Liver (tissue), 9 donors: Measurements from ENCODE around the gene LRRK1. TPM values are rescaled to one million over a fixed set of nuclear protein-coding genes. Genes with fewer than 3 reads are reported as not detected.

Experiments used
- DNase-seq: peaks from one replicate; pipeline ENCODE4 v3.0.0-alpha.2; 2017; ENCODE audit warnings: low spot score
- H3K27ac ChIP-seq, 2 donors: one replicate each; pipeline ENCODE4 v1.7.0; 2013; ENCODE audit warnings: inconsistent platforms in 2 of 2, low read length in 2 of 2, control low read depth in 1 of 2, low read depth in 1 of 2, mild to moderate bottlenecking in 1 of 2
- H3K27me3 ChIP-seq, 4 donors: one replicate each; pipeline versions ENCODE4 v1.6.1 to v1.7.0; 2013; ENCODE audit warnings: low read length in 3 of 4, inconsistent platforms in 1 of 4, mild to moderate bottlenecking in 1 of 4, moderate library complexity in 1 of 4; ENCODE audit not compliant: control insufficient read depth in 4 of 4, insufficient read depth in 4 of 4
- H3K36me3 ChIP-seq, 4 donors: one replicate each; pipeline versions ENCODE4 v1.6.1 to v1.7.0; 2013; ENCODE audit warnings: low read length in 3 of 4, mild to moderate bottlenecking in 3 of 4, low read depth in 1 of 4, moderate library complexity in 1 of 4; ENCODE audit not compliant: control insufficient read depth in 4 of 4, insufficient read depth in 3 of 4
- H3K4me1 ChIP-seq, 4 donors: one replicate each; pipeline versions ENCODE4 v1.6.1 to v1.7.0; 2013; ENCODE audit warnings: low read length in 3 of 4, mild to moderate bottlenecking in 3 of 4, moderate library complexity in 1 of 4; ENCODE audit not compliant: control insufficient read depth in 4 of 4, insufficient read depth in 4 of 4
- H3K4me3 ChIP-seq, 3 donors: one replicate each; pipeline versions ENCODE4 v1.6.1 to v1.7.0; 2013; ENCODE audit warnings: low read length in 3 of 3, control low read depth in 1 of 3, low read depth in 1 of 3, mild to moderate bottlenecking in 1 of 3
- H3K9ac ChIP-seq, 2 donors: one replicate each; pipeline ENCODE4 v1.7.0; 2013; ENCODE audit warnings: low read length in 2 of 2, mild to moderate bottlenecking in 2 of 2, moderate library complexity in 2 of 2, control low read depth in 1 of 2, low read depth in 1 of 2
- H3K9me3 ChIP-seq, 4 donors: one replicate each; pipeline versions ENCODE4 v1.6.1 to v1.7.0; 2013; ENCODE audit warnings: low read length in 3 of 4; ENCODE audit not compliant: control insufficient read depth in 4 of 4
- CTCF ChIP-seq: fragments of 150-350 bp; IDR thresholded peaks from 2 replicates; pipeline ENCODE4 v1.5.1; 2017; ENCODE audit warnings: improper control_type of control experiment, low read depth, low read length; ENCODE audit not compliant: missing input control
- EGR1 ChIP-seq, 2 donors: IDR thresholded peaks; 2 replicates each; pipeline ENCODE4 v1.6.1; 2016 to 2018; ENCODE audit warnings: antibody characterized with exemption in 2 of 2, low read depth in 2 of 2
- FOXA1 ChIP-seq: IDR thresholded peaks from 2 replicates; pipeline ENCODE4 v1.6.1; 2016; ENCODE audit warnings: antibody characterized with exemption
- FOXA2 ChIP-seq: IDR thresholded peaks from 2 replicates; pipeline ENCODE4 v1.6.1; 2016; ENCODE audit warnings: antibody characterized with exemption
- GABPA ChIP-seq, 2 donors: IDR thresholded peaks in 1 of 2; conservative IDR thresholded peaks in 1 of 2; 2 replicates each; pipeline ENCODE4 v1.6.1; 2016; ENCODE audit warnings: antibody characterized with exemption in 2 of 2, mild to moderate bottlenecking in 1 of 2, moderate library complexity in 1 of 2
- HNF4A ChIP-seq, 2 donors: conservative IDR thresholded peaks; 2 replicates each; pipeline ENCODE4 v1.6.1; 2016; ENCODE audit warnings: antibody characterized with exemption in 2 of 2, mild to moderate bottlenecking in 2 of 2
- HNF4G ChIP-seq: IDR thresholded peaks from 2 replicates; pipeline ENCODE4 v1.6.1; 2016; ENCODE audit warnings: antibody characterized with exemption
- MAX ChIP-seq: IDR thresholded peaks from 2 replicates; pipeline ENCODE4 v1.6.1; 2016; ENCODE audit warnings: antibody characterized with exemption
- NR2F2 ChIP-seq: IDR thresholded peaks from 2 replicates; pipeline ENCODE4 v1.6.1; 2016; ENCODE audit warnings: antibody characterized with exemption
- RAD21 ChIP-seq, 2 donors: IDR thresholded peaks; 2 replicates each; pipeline ENCODE4 v1.6.1; 2016; ENCODE audit warnings: antibody characterized with exemption in 2 of 2, mild to moderate bottlenecking in 2 of 2
- REST ChIP-seq: IDR thresholded peaks from 2 replicates; pipeline ENCODE4 v1.6.1; 2016; ENCODE audit warnings: antibody characterized with exemption, mild to moderate bottlenecking
- RXRA ChIP-seq, 2 donors: IDR thresholded peaks; 2 replicates each; pipeline ENCODE4 v1.6.1; 2017 to 2018; ENCODE audit warnings: antibody characterized with exemption in 2 of 2, mild to moderate bottlenecking in 1 of 2
- SP1 ChIP-seq: IDR thresholded peaks from 2 replicates; pipeline ENCODE4 v1.6.1; 2018; ENCODE audit warnings: antibody characterized with exemption, mild to moderate bottlenecking
- TAF1 ChIP-seq: conservative IDR thresholded peaks from 2 replicates; pipeline ENCODE4 v1.6.1; 2016; ENCODE audit warnings: antibody characterized with exemption, mild to moderate bottlenecking
- WGBS: extraction: QIAGEN DNeasy Blood & Tissue Kit; methylation state at CpG from one replicate; pipeline ENCODE4 v1.1.7; 2013; 5-methylcytosine and 5-hydroxymethylcytosine counted together
- polyA plus RNA-seq, 2 donors: library from polyadenylated mRNA; stranded (reverse) in 1 of 2; unstranded in 1 of 2; fragments of 200-250 nt in 1 of 2; fragments of >200 nt in 1 of 2; fragmentation: Nextera tagmentation in 1 of 2; extraction: Ambion mirVana in 1 of 2; gene quantifications; one replicate each; pipeline versions ENCODE4 v1.2.1 to v1.2.3, GENCODE V29; 2013 to 2015
- total RNA-seq, 2 donors: library from RNA; depleted of rRNA; stranded (reverse); fragments of >200 nt; gene quantifications; one replicate each; pipeline ENCODE4 v1.2.3, GENCODE V29; 2014
- TF ChIP-seq, protein P1 (sequence below): IDR thresholded peaks from 2 replicates; pipeline ENCODE4 v1.6.1; 2016; ENCODE audit warnings: antibody characterized with exemption
- TF ChIP-seq, protein P2 (sequence below): IDR thresholded peaks from 2 replicates; pipeline ENCODE4 v1.6.1; 2016; ENCODE audit warnings: antibody characterized with exemption
- donor health status: healthy.
- donor health status: healthy.
- donor health status: healthy.
- donor health status: healthy.
- donor health status: healthy.

Gene LRRK1
- total and polyA plus RNA-seq, 4 donors = 1.2 to 4.4 (median 2.7) TPM

- Histone ChIP-seq H3K4me1 (peaks cover 0 to 11% (median 2%) of the 10 kb centered on the region in 4 donors), H3K9ac (no peak overlapping the region), H3K27me3 (no peaks in the 10 kb centered on the region), H3K9me3 (no peaks in the 10 kb centered on the region), H3K36me3 (no peaks in the 10 kb centered on the region), H3K4me3 (no peak overlapping the region), H3K27ac (peak overlapping the region; percentile 64 to 67)
- whole genome bisulfite sequencing = 75% methylated on average over 20 of the region's 20 CpGs
- no peak for TF ChIP-seq CTCF
- no peak for TF ChIP-seq HNF4G
- TF ChIP-seq NR2F2 = peak; percentile 99
- TF ChIP-seq MAX = no peak
- TF ChIP-seq GABPA (IDR thresholded peaks at IDR 0.05 in 1 of 2, conservative IDR thresholded peaks at IDR 0.05 in 1 of 2) = no peak
- TF ChIP-seq FOXA1 = no peak
- no peak for TF ChIP-seq HNF4A (conservative IDR thresholded peaks at IDR 0.05)
- TF ChIP-seq RAD21 (IDR thresholded peaks at IDR 0.05) = peak in 1 of 2 donors; percentile 12
- peak; percentile 36 for TF ChIP-seq SP1
- no peak for DNase-seq
These were observed 172.2 kb downstream of the LRRK1 start for GRCh38 chr15:101091080-101092017.

DNA sequence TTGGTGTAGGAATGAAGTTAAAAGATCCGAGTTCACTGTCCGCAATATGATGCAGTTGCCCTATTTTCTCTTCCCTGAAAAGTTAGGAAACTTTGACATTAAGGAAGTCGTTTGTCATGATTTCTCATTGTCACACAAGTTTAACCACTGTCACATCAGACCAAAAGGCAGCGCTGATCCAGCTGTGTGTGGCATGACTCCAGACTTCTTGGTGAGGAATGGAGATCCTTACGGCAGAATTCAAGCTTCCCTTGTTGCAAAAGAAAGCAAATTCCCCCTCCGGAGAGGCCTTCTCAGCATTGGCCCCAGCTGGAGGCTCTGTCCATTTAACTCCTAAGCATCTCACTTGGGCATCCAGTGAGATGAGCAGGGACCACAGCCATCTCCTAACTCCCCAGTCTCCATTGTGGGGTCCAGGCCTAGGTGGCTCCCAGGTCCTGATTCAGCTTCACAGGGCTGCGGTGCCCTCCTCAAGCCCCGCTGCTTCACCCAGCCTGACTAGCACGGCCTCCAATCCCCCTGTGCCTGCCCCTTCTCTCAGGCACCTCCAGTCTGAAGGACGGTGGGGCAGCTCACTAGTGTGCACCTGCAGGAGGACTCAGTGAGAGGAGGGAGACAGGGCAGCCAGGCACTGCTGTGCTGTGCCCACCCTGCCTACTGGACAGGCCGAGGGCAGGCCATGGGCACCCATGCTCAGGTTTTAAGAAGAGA, 173.2 kb downstream of the LRRK1 start:
- peaks cover 0 to 11% (median 2%) of the 10 kb centered on the region in 4 donors for H3K4me1 ChIP-seq
- no peaks in the 10 kb centered on the region for H3K27me3 ChIP-seq
- H3K27ac ChIP-seq = peak overlapping the region; percentile 64 to 67
- no peak overlapping the region for H3K9ac ChIP-seq
- no peak for DNase-seq
- WGBS = 84% methylated on average over 11 of the region's 11 CpGs
- TF ChIP-seq RXRA (IDR thresholded peaks at IDR 0.05) = no peak
- no peak for TF ChIP-seq HNF4A (conservative IDR thresholded peaks at IDR 0.05)
- H3K4me3 ChIP-seq = no peak overlapping the region
- no peaks in the 10 kb centered on the region for H3K36me3 ChIP-seq
- no peaks in the 10 kb centered on the region for H3K9me3 ChIP-seq

DNA sequence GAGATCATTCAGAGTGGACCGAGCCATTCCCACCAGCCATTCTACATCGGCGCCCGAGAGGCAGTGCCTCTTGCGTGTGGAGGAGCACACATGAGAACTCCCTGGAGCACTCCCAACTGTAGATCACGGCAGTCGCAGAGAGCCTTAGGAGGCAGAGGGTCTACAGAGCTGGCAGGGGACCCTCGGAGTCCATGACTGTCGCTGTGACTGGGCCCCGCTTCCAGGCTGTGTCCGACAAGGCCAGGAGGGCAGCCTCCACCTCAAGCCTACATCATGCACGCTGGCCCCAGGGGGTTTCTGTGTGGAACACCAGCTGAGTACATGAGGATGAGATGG, 173.7 kb downstream of the LRRK1 start:
- DNase-seq = no peak
- no peak overlapping the region for H3K4me3 ChIP-seq
- H3K9ac ChIP-seq = no peak overlapping the region
- no peaks in the 10 kb centered on the region for H3K27me3 ChIP-seq
- peak overlapping the region; percentile 11 to 67 for H3K27ac ChIP-seq
- H3K36me3 ChIP-seq = no peaks in the 10 kb centered on the region
- WGBS = 97% methylated on average over 12 of the region's 12 CpGs
- no peaks in the 10 kb centered on the region for H3K9me3 ChIP-seq
- H3K4me1 ChIP-seq = peaks cover 0 to 11% (median 2%) of the 10 kb centered on the region in 4 donors
- no peak for TF ChIP-seq NR2F2
- TF ChIP-seq RXRA (IDR thresholded peaks at IDR 0.05) = no peak
- no peak for TF ChIP-seq RAD21 (IDR thresholded peaks at IDR 0.05)
- no peak for TF ChIP-seq EGR1 (IDR thresholded peaks at IDR 0.05; ENCODE audit: low read depth in 2 of 2)
- no peak for TF ChIP-seq HNF4A (conservative IDR thresholded peaks at IDR 0.05)
- no peak for TF ChIP-seq FOXA1
- no peak for TF ChIP-seq REST
- TF ChIP-seq, protein P1, sequence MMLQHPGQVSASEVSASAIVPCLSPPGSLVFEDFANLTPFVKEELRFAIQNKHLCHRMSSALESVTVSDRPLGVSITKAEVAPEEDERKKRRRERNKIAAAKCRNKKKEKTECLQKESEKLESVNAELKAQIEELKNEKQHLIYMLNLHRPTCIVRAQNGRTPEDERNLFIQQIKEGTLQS = no peak
- TF ChIP-seq, protein P2, sequence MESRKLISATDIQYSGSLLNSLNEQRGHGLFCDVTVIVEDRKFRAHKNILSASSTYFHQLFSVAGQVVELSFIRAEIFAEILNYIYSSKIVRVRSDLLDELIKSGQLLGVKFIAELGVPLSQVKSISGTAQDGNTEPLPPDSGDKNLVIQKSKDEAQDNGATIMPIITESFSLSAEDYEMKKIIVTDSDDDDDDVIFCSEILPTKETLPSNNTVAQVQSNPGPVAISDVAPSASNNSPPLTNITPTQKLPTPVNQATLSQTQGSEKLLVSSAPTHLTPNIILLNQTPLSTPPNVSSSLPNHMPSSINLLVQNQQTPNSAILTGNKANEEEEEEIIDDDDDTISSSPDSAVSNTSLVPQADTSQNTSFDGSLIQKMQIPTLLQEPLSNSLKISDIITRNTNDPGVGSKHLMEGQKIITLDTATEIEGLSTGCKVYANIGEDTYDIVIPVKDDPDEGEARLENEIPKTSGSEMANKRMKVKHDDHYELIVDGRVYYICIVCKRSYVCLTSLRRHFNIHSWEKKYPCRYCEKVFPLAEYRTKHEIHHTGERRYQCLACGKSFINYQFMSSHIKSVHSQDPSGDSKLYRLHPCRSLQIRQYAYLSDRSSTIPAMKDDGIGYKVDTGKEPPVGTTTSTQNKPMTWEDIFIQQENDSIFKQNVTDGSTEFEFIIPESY = no peak
- no peak for TF ChIP-seq TAF1
- no peak for TF ChIP-seq HNF4G
- TF ChIP-seq SP1 = no peak
- no peak for TF ChIP-seq FOXA2
